CD4-positive, alpha-beta T cell treated with Interleukin-21 for 1 hour (primary cell): ENCODE results near the gene AUNIP.

Source experiments
- DNase-seq: peaks from one replicate; pipeline ENCODE4 v3.0.0-alpha.2; 2020

Gene AUNIP, protein sequence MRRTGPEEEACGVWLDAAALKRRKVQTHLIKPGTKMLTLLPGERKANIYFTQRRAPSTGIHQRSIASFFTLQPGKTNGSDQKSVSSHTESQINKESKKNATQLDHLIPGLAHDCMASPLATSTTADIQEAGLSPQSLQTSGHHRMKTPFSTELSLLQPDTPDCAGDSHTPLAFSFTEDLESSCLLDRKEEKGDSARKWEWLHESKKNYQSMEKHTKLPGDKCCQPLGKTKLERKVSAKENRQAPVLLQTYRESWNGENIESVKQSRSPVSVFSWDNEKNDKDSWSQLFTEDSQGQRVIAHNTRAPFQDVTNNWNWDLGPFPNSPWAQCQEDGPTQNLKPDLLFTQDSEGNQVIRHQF

DNA sequence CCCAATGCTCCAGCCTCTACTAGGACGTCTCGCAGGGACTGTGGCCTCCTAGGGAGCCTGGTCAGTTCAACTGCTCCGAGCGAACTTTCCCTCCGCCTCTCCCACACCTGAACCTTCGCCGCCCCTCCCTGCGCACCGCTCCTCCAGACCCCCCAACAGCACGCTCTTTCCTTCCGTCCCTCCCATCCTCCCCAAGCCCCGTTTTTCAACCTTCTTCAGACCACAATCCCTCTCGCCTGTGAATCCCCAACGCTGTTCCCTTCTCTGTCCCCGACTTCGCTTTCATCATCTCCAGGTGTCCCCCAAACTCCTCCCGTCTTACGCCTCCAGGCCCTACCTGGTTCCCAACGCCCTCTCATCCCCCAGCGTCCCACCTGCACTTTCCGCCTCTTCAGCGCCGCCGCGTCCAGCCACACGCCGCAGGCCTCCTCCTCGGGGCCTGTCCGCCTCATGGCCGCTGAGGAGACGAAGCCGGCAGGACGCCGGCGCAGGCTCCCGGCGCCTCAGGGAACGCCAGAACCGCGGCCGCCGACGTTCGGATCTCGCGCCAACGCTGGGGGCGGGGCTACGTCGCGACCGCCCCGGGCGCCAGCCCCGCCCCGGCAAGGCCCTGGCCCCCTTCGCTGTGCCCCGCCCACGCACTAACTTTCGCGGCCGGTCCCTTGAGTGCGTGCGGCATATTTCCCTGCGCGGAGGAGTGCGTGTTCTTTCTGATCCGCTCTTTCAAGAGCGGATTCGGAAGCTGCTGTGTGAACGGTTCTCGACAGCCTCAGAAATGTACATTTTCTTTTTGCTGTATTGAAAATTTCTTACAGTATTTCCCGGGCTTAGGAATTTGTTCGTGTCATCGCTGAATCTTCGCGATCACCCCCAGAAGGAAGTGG, at the start of gene AUNIP:
TSS of gene AUNIP (minus strand) at position 552 of the 884 bp plus-strand sequence. CDS start at position 452, 100 bp downstream.
- DNase-seq, result peak; percentile 91

DNA sequence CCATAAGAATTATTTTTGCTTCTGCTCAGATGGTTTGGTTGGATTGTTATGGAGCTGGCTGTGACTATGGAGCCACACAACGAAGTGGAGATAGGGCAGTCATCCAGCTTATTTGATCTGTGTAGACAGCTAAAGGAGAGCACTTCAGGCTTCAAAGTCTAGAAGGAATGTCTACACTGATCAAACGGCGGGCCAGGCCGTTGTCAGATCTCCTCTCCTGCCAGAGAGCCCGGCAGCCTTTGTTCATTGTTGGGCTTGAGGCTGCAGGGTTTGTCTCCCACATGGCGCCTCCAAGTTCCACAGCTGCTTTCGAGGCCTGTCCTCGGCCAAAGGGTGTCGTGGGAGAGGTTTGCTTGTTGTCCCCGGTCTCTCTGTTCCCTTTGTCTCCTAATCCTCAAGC, 49.8 kb upstream of the AUNIP start:
- no peak for DNase-seq

DNA sequence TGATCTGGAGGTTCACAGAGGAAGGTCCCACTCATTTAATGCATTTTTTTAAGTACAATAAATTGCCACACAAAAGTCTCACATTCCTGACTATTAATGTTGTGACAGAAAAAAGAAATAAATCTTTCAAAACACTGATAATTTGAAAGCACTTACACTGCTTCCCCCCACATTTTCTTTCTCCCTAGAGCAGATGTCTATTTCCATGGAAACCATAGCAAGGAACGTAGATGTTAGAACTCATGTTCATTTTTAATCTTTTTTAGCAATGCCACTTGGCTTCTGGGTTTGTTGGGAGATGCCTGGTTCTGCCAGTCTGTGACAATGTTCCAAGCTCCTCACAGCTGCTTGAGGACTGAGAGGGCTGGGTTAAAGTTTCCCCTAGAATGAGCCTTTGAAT, 48.9 kb upstream of the AUNIP start:
- no peak for DNase-seq

DNA sequence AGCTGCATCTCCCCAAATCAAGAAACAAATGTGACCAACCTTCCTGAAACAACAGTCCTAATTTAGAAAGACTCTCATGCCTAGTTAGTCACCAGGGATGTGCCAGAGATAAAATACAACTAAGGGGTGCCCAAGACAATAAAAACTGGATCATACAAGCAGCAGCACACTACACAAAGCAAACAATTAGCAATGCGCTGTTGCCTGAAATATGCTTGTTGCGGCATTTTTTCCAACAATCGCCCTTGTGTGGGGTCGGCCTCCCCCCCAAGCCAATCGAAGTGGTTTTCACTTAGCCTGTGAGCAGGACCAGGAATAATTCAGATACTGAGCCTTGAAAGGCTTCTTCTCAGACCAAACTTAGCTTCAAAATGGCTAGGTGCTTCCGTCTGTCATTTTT, 48.3 kb upstream of the AUNIP start:
- DNase-seq, result no peak

DNA sequence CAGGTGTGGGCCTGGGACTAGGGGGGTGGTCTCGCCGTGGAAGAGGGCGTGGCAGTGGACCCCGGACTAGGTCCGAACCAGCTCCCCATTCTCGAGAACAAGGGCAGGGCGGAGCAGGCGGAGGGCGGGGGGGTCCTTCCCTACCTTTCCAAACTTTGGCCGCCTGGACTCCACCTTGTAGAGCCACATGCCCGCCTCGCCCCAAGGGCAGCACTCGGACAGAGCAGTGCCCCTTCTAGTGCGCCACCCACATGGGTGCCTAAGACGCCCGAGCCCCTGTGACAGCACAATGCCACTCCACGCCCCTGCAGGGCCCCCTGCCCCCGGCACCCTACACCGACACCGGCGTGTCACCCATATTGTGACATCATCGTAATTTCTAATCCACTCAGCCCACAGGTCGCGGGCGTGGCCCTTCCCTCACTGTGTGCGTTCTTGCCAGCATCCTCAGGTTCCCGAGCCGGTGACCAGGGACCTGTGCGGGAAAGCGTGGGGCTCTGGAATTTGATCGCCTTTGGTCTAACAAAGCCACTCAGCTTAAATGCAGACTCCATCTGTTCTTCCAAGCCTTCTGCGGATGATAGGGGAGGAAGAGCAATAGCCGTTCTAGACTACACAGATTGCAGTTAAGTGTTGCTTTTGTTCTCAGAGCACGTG, 47.5 kb upstream of the AUNIP start:
- DNase-seq, result peak; percentile 49

DNA sequence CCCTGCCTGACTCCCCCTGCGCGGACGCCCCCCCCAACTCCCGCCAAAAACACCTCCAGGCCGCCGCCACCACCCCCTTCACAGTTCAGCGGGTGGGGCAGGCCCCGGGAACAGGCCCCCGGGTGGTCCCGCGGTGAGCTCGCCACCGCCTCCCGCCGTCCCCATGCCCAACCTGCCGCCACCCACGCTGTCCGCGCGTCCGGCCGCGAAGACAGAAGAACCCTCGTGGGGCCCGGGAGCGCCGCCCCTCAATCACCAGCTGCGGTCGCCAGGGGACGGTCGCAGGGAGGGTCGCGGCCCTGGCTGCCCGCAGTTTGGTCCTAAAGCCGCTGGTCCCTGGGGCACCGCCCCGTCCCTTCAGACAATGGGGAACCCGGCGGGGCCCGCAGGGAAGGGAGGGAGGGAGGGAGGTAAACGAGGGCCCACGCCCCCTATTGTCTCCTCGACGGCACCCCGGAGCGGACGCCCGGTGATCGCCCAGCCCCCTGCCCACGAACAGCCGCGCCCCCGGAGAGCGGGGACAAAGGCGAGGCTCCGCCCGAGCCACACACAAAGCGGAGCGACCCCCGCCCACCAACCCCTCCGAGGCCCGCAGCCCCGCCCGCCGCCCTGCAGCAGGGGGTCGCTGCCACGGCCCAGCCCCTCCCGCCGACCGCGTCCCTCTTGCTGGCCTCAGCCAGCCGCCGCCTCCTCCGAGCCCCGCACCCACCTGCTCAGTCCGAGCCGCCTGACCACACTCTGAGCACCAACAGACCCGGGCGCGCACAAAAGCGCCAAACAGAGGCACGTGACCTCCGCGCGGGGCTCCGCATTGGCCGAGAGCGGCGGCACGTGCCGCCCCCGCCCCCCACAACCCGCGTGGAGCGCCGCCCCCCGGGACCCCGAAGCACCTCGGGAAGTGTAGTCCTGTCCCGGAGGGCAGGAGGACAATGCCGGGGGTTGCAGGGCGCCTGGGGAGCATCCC, 46.7 kb upstream of the AUNIP start, which contains the start of gene STMN1:
TSS of gene STMN1 (minus strand) at position 740 of the 964 bp plus-strand sequence. CDS start 1,743 bp downstream, outside the sequence.
- peak; percentile 90 for DNase-seq

DNA sequence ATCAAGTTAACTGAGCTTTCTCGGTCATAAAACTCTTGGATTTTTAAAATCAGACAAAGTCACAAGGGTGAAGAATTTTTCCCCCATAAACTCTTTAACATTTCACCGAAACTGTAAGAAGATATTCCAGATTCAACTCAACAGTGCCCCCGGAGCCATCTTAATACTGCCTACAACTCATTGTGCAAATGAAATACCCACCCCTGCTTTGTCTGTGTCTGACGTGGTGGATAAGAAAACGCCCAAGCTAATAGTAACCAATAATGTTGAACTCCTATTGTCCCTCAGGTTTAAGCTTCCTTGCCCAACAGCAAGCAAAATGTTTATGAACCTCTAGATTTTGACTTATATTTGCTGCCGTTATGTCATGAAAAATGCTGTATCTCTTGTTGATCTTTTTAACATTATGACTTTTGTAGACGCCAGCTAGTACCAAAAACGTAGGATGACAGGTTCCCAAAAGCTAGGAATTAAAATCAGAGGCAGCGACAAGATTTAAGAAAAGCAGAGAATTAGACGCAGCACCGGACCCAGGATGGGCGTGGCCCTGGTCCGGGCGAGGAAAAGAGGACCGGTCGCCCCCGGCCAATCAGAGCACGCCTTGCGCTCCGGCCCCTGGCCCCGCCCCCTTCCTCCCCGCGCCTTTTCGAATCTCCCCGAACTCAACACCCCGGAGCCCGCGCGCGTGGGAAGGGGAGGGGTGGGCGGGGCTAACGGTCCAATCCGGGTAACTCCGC, 45.9 kb upstream of the AUNIP start:
- peak; percentile 93 for DNase-seq

DNA sequence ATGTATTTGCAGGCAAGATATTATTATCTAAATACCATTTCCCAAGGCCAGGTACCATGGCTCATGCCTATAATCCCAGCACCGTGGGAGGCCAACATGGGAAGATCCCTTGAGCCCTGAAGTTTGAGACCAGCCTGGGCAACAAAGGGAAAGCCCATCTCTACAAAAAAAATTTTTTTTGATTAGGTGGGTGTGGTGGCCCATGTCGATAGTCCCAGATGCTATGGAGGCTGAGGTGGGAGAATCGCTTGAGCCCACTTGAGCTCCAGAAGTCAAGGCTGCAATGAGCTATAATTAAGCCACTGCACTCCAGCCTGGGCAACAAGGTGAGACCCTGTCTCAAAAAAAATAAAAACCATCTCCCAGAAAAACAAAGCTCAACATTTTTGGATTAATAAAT, 44.7 kb upstream of the AUNIP start:
- DNase-seq, result no peak

DNA sequence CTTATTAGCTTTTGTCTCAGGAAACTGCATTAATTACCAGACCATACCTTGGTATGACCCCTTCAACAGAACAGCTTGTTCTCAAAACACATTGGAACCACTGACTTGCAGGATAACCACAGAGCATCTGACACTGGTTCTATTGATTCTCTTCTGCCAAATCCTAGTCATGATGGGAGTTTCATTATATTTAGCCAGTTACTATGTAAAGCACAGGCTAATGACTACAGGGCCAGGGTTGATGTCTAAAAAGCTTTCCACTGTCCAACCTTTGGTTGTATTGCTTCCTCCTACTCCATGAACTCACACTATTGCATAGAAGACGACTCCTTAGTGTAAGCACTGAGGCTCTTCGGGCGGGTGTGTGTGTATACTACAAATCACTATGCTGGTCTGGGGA, 43.2 kb upstream of the AUNIP start:
- DNase-seq, result no peak

DNA sequence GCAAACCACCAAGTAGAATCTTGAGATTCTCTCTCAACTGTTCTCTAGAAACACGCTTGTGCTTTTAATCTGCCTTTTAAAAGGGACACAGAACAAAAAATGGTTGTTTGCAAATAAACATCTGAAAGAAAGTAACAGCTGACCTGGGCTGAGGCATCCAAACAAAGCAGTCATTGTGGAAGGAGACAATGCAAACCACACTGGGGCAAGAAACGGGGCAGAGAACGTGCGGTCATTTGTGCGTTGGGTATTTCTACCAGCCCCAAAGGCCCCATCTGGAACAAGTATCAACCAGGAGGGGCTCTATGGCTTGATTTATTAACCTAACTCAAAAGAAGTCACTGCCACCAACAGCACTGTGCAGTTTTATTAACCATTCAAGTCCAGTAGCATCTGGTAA, 41.0 kb upstream of the AUNIP start:
- DNase-seq, result no peak

DNA sequence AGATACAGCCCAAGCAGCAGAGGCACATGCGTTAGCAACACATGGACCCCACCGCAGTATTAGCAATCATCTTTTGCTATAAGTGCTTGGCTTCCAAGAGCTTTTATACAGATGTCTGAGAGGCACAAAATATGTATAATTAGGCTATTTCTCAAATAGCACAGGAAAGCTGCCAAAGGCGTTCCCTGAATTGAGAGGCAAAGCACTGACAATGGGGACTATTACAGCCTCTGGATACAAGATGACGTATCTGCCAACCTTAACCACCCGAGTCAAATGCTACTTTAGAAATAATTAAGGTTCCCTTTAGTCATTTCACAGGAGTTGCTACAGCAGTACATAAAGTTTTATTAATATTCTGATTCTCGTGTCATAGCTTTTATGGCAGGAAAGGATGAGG, 40.5 kb upstream of the AUNIP start:
- DNase-seq, result no peak

DNA sequence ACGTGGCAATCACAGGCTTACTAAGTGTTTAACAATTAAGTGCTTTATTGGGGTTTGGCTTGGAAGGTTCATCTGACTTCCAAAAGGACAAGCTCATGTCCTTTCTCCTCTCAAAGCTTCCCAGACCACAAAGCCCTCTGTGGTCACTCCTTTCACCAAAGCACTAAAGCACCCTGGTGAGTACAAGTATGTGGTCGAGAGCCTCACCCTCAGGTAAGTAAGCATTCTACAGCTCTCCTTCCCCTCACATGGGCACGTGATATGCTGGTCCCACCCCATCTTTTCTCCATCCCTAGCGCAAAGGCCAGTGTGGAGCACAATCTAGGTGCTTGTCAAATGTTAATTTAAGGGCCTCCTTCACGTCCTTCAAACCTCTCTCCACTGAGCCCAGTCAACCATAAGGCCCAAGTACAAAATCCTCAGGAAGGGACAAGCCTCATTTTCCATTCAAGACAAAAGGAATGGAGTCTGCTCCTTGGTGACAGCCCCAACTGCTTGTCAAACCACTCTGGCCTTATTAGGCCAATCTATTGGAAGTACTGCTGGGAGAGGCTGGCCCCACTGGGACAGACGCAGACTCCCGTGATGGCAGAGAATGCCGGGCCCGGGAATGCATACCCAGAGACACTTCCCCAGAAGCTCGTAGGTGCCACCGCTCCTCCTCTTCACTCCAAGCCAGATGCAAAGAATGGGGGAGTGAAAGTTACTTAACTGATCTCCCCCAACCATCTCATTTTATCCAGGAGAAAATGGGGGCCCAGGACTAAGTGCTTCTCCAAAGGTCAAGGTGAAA, 39.2 kb upstream of the AUNIP start:
- no peak for DNase-seq

DNA sequence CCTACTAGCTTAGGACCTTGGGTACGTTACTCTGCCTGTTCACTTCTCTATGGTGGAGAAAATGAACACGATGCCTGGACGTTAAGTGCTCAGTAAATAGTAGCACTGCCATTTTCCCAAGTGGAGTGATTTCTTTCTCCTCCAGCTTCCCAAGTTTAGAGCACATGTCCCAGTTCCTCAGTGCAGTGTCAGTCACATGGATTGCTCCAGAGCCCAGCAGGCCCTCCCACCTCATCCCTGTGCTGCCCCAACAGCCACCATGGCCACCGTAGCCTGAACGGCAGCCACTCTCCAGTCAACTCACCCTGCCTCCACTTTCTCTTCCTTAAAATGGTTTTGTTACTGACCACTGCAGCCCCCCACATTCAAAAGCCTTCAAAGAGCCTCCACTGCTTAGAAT, 38.5 kb upstream of the AUNIP start:
- no peak for DNase-seq

DNA sequence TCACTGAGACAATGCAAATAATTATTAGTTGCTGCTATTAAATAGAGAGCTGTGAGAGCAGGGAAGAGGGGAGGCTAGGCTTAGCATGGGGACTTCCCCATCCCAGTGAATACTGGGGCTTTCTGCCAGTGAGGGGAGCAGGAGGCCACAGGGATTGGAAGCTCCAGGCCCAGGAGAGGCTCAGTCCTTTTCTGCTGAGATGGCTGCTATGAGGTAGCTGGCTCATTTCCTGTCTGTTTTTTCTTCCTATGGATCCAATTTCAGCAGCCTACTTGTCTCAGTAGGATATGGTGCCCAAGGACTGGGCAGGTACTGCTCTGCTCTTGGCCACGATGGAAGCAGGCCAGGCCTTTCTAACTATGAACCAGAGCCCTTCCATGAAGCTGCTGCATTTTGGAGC, 37.0 kb upstream of the AUNIP start:
- DNase-seq, result no peak

DNA sequence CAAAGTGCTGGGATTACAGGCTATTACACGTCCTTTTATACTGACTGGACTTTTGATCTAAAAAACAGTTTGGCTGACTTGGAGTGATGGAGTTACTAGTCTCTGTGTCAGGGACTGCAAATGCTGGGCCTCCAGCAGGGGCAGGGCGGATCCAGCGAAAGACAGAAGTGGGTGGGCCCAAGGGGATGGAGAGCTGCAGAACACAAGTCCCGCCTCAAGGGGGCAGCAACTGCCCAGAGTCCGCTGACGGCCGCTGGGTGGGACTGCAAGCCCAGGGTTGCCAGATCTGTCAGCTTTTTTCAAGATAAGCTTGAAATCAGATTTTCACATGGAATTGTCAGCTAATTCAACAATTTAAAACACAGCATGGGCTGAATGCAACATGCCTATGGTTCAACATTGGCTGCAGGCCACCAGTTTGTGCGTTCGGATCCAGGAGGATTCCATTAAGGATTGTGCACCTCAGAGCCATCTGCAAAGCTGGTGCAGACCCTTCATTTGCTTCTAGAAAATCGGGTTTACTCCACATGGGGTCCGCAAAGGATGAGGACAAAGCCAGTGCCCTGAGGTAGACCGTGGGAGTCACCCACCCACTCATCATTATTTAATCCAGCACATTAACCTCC, 36.2 kb upstream of the AUNIP start:
- DNase-seq, result peak; percentile 94

DNA sequence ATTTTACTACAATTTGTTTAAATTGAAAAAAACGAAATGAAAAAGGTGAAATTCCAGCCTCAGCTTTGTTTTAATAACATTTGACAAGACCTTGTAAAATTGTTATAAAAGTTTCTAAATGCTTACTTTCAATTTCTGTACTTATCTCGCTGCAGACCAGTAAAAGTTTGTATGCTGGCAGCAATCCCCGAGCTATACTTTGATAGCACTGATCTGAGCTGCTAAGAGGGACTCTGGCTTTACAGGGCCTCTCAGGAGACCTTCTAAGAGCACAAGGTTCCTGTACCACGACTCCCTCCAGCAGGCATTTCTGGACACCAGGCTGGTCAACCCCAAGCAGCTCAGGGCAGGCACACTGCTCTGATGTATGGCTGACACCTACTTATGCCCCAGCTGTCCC, 33.9 kb upstream of the AUNIP start:
- no peak for DNase-seq

DNA sequence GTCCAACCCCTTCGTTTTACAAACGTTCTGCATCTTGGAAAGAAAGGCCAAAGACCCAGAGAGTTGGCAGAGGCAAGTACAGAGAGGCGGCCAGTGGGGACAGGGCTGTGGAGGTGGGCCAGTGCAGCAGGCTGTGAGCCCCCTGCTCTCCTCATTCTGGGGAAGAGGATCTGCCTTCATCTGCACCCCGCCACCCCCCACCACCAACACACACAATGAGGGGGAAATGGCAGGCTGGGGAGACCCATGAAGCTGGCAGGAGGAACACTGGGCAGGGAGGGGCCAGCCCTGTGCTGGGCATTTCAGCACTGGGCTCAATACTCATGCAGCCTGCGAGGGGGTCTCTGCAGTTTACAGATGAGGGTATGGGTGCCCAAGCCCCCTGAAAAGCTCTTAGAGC, 32.3 kb upstream of the AUNIP start:
- DNase-seq, result no peak

DNA sequence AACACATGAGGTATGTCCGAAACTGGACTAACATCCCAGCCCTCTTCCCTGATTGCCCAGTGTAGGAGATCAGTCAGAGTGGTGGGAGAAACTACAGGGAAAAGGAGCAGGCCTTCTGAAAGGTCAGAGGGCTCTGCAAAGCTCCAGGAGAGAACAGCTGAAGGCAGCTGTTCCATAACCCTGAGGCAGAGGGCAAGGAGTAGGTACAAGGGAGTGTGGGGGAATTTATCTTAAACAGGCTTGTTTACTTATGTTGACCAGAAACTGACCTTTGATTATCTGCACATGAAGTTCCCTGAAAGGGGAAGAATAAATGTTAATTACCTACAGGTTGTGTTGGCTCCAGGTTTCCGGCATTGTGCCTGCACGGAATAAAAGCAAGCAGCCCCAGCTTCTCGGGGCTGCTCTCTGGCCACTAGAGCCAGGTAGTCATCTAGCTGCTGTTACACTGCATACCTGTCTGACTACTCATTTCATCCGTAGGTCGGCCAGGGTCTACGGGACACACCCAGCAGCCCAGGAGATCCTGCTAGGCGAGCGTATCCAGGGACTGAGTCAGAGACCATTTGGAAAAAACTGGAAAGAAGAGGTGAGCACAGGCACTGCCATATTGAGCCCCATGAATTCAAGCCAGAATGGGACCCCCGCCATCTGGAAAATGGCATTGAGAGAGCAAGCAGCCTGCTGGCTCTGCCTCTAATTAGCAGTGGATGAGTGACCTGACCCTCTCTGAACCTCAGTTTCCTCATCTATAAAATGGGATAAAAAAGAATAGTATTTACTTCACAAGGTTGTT, 31.2 kb upstream of the AUNIP start:
- no peak for DNase-seq

DNA sequence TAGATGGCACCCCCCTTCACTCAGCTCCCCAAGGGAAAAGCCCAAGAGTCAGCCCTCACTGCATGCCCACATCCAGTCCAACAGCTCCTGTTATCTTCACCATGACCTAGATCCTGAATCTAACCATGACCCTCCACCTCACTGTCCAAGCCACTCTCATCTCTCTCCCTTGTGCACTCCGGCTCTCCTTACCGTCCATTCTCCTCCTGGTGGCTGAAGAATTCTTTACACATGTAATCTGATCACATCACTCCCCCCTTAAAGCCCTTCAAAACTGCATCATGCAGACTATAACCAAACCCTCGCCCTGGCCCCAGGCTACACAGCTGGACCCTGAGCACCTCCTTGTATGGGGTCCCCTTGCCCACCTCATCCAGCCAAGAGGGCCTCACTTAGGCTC, 30.2 kb upstream of the AUNIP start:
- no peak for DNase-seq
